Spleen (tissue), 7 donors: ENCODE measurements around the gene ARL6IP6.

Experiments used
- CTCF ChIP-seq, 11 experiments: fragments of 200-600 bp in 7 of 11; fragments of 450-650 bp in 4 of 11; sonication (generic) in 4 of 11; IDR thresholded peaks in 8 of 11; conservative IDR thresholded peaks in 3 of 11; 1 replicate in 7 of 11; 2 replicates in 4 of 11; pipeline versions ENCODE4 v1.4.0 to v1.8.0; 2016 to 2021; ENCODE audit warnings: antibody characterized with exemption in 11 of 11, inconsistent platforms in 4 of 11, mild to moderate bottlenecking in 1 of 11
- POLR2A ChIP-seq, 3 donors: fragments of 450-650 bp; IDR thresholded peaks; one replicate each; pipeline ENCODE4 v1.5.1; 2017; ENCODE audit warnings: antibody characterized with exemption in 3 of 3, mild to moderate bottlenecking in 1 of 3
- donor health status: DM: no; HTN: no; CAD: no; lungs with moderate emphysema.
- donor health status: DM: no; HTN: no; CAD: no.
- donor health status: DM: no; HTN: no; CAD: no.

GRCh38 chr2:152720794-152721193 lies 2.4 kb downstream of the ARL6IP6 start:
- TF ChIP-seq CTCF (IDR thresholded peaks at IDR 0.05 in 8 of 11, conservative IDR thresholded peaks at IDR 0.05 in 3 of 11) = no peak
- TF ChIP-seq POLR2A (IDR thresholded peaks at IDR 0.05) = no peak
